HG03108 (cell line): Measurements from ENCODE around the gene ZNF423.

ENCODE experiments used
- ATAC-seq: cut with Tn5 transposase; IDR thresholded peaks from one replicate; pipeline ENCODE4 v1.9.1; 2021; ENCODE audit warnings: moderate library complexity; ENCODE audit not compliant: unreplicated experiment

The ZNF423 gene

GRCh38 chr16:49849754-49850108, 6.2 kb downstream of the ZNF423 start:
- ATAC-seq, result no peak

GRCh38 chr16:49849037-49849753, 6.7 kb downstream of the ZNF423 start:
- ATAC-seq, result no peak

- ATAC-seq, result no peak
These were observed 7.4 kb downstream of the ZNF423 start for GRCh38 chr16:49848530-49848929.

- ATAC-seq, result no peak
These were observed 9.1 kb downstream of the ZNF423 start for GRCh38 chr16:49846800-49847199.

- ATAC-seq, result no peak
These were observed 11.6 kb downstream of the ZNF423 start for GRCh38 chr16:49844359-49844758.

- ATAC-seq, result no peak
These were observed 12.2 kb downstream of the ZNF423 start for GRCh38 chr16:49843758-49844157.

GRCh38 chr16:49842972-49843371, 12.9 kb downstream of the ZNF423 start:
- no peak for ATAC-seq

- no peak for ATAC-seq
These were observed 16.7 kb downstream of the ZNF423 start for GRCh38 chr16:49839017-49839825.

GRCh38 chr16:49838441-49839016, 17.4 kb downstream of the ZNF423 start:
- ATAC-seq, result no peak

GRCh38 chr16:49837688-49838410, 18.1 kb downstream of the ZNF423 start:
- no peak for ATAC-seq

GRCh38 chr16:49836668-49837067, 19.2 kb downstream of the ZNF423 start:
- ATAC-seq, result no peak

- ATAC-seq, result no peak
These were observed 19.7 kb downstream of the ZNF423 start for GRCh38 chr16:49836218-49836617.

- no peak for ATAC-seq
These were observed 20.6 kb downstream of the ZNF423 start for GRCh38 chr16:49835161-49835777.

GRCh38 chr16:49834531-49835151, 21.3 kb downstream of the ZNF423 start:
- ATAC-seq, result no peak

GRCh38 chr16:49833796-49834530, 21.9 kb downstream of the ZNF423 start:
- ATAC-seq, result no peak

GRCh38 chr16:49833085-49833484, 22.8 kb downstream of the ZNF423 start:
- ATAC-seq, result no peak

GRCh38 chr16:49832177-49832576, 23.7 kb downstream of the ZNF423 start:
- ATAC-seq, result no peak

- ATAC-seq, result no peak
These were observed 25.0 kb downstream of the ZNF423 start for GRCh38 chr16:49830873-49831272.

GRCh38 chr16:49828533-49829267, 27.2 kb downstream of the ZNF423 start:
- ATAC-seq, result no peak
